Astrocyte (in vitro differentiated cells and primary cell): ENCODE data around the gene CTRB2. TPM values are rescaled to one million over a fixed set of nuclear protein-coding genes. Genes with fewer than 3 reads are reported as not detected.

Experiments
- DNase-seq: peaks from one replicate; pipeline ENCODE4 v3.0.0-alpha.2; 2010; ENCODE audit warnings: low read depth
- FAIRE-seq: peaks from 2 replicates; lab custom pipeline; 2011; peaks lifted over from hg19 to GRCh38; lab: Jason Lieb, UNC
- H2AFZ ChIP-seq: 2 replicates; pipeline ENCODE4 v1.6.0; 2012; ENCODE audit warnings: low read depth, low read length, inconsistent platforms
- H3K27ac ChIP-seq: 2 replicates; pipeline ENCODE4 v1.5.1; 2011; ENCODE audit warnings: low read depth, low read length, inconsistent platforms
- H3K27me3 ChIP-seq: 2 replicates; pipeline ENCODE4 v1.6.0; 2011; ENCODE audit warnings: low read length, inconsistent platforms; ENCODE audit not compliant: insufficient read depth
- H3K36me3 ChIP-seq: 2 replicates; pipeline ENCODE4 v1.5.1; 2011; ENCODE audit warnings: low read length, inconsistent platforms; ENCODE audit not compliant: insufficient read depth
- H3K4me1 ChIP-seq: 2 replicates; pipeline ENCODE4 v1.5.1; 2011; ENCODE audit warnings: low read length, inconsistent platforms; ENCODE audit not compliant: insufficient read depth
- H3K4me2 ChIP-seq: 2 replicates; pipeline ENCODE4 v1.6.0; 2012; ENCODE audit warnings: low read length, inconsistent platforms
- H3K4me3 ChIP-seq: 2 replicates; pipeline ENCODE4 v1.5.1; 2011; ENCODE audit warnings: low read depth, mild to moderate bottlenecking, low read length, inconsistent platforms; ENCODE audit not compliant: insufficient read depth
- H3K79me2 ChIP-seq: 2 replicates; pipeline ENCODE4 v1.6.0; 2012; ENCODE audit warnings: mild to moderate bottlenecking, low read length, inconsistent platforms; ENCODE audit not compliant: insufficient read depth
- H3K9ac ChIP-seq: 2 replicates; pipeline ENCODE4 v1.6.0; 2012; ENCODE audit warnings: mild to moderate bottlenecking, low read length, inconsistent platforms
- H3K9me3 ChIP-seq: 2 replicates; pipeline ENCODE4 v1.5.1; 2012; ENCODE audit warnings: low read depth, mild to moderate bottlenecking, low read length, inconsistent platforms; ENCODE audit not compliant: insufficient read depth
- H4K20me1 ChIP-seq: 2 replicates; pipeline ENCODE4 v1.6.0; 2012; ENCODE audit warnings: low read length, inconsistent platforms; ENCODE audit not compliant: insufficient read depth
- H3K27ac Mint-ChIP-seq: one replicate; pipeline ENCODE4 v1.8.0; 2021; ENCODE audit warnings: mild to moderate bottlenecking, mixed read lengths; ENCODE audit not compliant: unreplicated experiment
- H3K27me3 Mint-ChIP-seq: one replicate; pipeline ENCODE4 v1.8.0; 2021; ENCODE audit warnings: low read depth, mixed read lengths; ENCODE audit not compliant: unreplicated experiment
- H3K36me3 Mint-ChIP-seq: one replicate; pipeline ENCODE4 v1.8.0; 2021; ENCODE audit warnings: low read depth, mixed read lengths; ENCODE audit not compliant: unreplicated experiment
- H3K4me1 Mint-ChIP-seq: one replicate; pipeline ENCODE4 v1.8.0; 2021; ENCODE audit warnings: low read depth, mixed read lengths; ENCODE audit not compliant: unreplicated experiment
- H3K4me3 Mint-ChIP-seq: one replicate; pipeline ENCODE4 v1.8.0; 2021; ENCODE audit warnings: mild to moderate bottlenecking, moderate library complexity, mixed read lengths; ENCODE audit not compliant: unreplicated experiment
- H3K9me3 Mint-ChIP-seq: one replicate; pipeline ENCODE4 v1.8.0; 2021; ENCODE audit warnings: mild to moderate bottlenecking, mixed read lengths; ENCODE audit not compliant: unreplicated experiment
- CTCF ChIP-seq: IDR thresholded peaks from 2 replicates; pipeline ENCODE4 v1.5.1; 2011; ENCODE audit warnings: low read depth, mild to moderate bottlenecking, inconsistent platforms, low read length, moderate library complexity; ENCODE audit not compliant: insufficient read depth
- EZH2 ChIP-seq: IDR thresholded peaks from 2 replicates; pipeline ENCODE4 v1.6.1; 2012; ENCODE audit warnings: mild to moderate bottlenecking, low read length, inconsistent platforms; ENCODE audit not compliant: insufficient read depth
- total RNA-seq: library from RNA; stranded (reverse); gene quantifications from 2 replicates; pipeline ENCODE4 v1.2.1, GENCODE V29; 2021

CTRB2 gene
- total RNA-seq, 1 donor from 2014 or later, result 0.43 TPM

GRCh38 chr16:75230471-75231110 lies 23.6 kb upstream of the CTRB2 start:
- peaks cover 3% of the 10 kb centered on the region for H3K36me3 Mint-ChIP-seq
- Histone ChIP-seq H3K36me3 (peaks cover 35% of the 10 kb centered on the region), H3K9ac (peak overlapping the region; percentile 29), H2AFZ (no peak overlapping the region), H3K27ac (no peak overlapping the region), H3K4me1 (peaks cover 11% of the 10 kb centered on the region), H4K20me1 (peaks cover 82% of the 10 kb centered on the region), H3K4me2 (no peak overlapping the region), H3K79me2 (peaks cover 55% of the 10 kb centered on the region), H3K27me3 (no peaks in the 10 kb centered on the region), H3K9me3 (no peaks in the 10 kb centered on the region), H3K4me3 (no peak overlapping the region)
- H3K4me1 Mint-ChIP-seq, result peaks cover 24% of the 10 kb centered on the region
- no peak for TF ChIP-seq EZH2
- TF ChIP-seq CTCF, result no peak
- peak overlapping the region; percentile 84 for H3K27ac Mint-ChIP-seq
- no peaks in the 10 kb centered on the region for H3K27me3 Mint-ChIP-seq
- no peak overlapping the region for H3K4me3 Mint-ChIP-seq
- H3K9me3 Mint-ChIP-seq, result no peaks in the 10 kb centered on the region
- no peak for DNase-seq
- FAIRE-seq, result no peak

GRCh38 chr16:75229172-75230031 lies 22.4 kb upstream of the CTRB2 start:
- Mint-ChIP-seq H3K27me3 (no peaks in the 10 kb centered on the region), H3K4me3 (no peak overlapping the region), H3K36me3 (peaks cover 2% of the 10 kb centered on the region), H3K4me1 (peaks cover 24% of the 10 kb centered on the region), H3K27ac (no peak overlapping the region), H3K9me3 (no peaks in the 10 kb centered on the region)
- Histone ChIP-seq H3K36me3 (peaks cover 28% of the 10 kb centered on the region), H3K79me2 (peaks cover 43% of the 10 kb centered on the region), H3K9me3 (no peaks in the 10 kb centered on the region), H3K4me1 (peaks cover 7% of the 10 kb centered on the region), H3K4me2 (no peak overlapping the region), H2AFZ (no peak overlapping the region), H4K20me1 (peaks cover 78% of the 10 kb centered on the region), H3K27me3 (no peaks in the 10 kb centered on the region), H3K9ac (no peak overlapping the region), H3K27ac (no peak overlapping the region), H3K4me3 (no peak overlapping the region)
- TF ChIP-seq CTCF, result no peak
- no peak for TF ChIP-seq EZH2
- DNase-seq (no peak), FAIRE-seq (no peak)
